NCI-H1694 treated with DMSO at 0.1 percent for 48 hours (cell line): ENCODE data around the gene ZNF133.

ENCODE experiments used
- DNase-seq: peaks from one replicate; lab custom pipeline; 2025; lab: John Stamatoyannopoulos, UW

ZNF133 gene

DNA sequence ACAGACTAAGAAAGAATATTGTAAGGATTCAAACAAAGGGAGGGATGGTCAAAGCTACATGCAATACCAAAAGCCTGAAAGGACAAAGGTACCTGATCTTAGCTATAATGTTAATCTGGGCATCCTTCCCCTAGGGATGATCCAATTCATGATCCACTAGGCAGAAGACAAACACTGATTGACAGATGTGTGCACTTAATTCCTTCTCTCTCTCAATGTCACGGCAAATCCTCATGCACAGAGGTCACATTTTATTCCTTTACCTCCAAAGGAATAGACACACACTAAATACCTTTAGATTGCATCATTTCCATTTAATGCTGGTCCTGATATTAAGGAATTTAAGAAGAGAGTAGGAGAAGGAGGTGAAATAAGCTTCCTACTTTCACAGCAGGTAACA lies 73.4 kb downstream of the ZNF133 start:
- no peak for DNase-seq

GRCh38 chr20:18362916-18363315 lies 74.6 kb downstream of the ZNF133 start:
- no peak for DNase-seq

GRCh38 chr20:18363708-18364107 lies 75.4 kb downstream of the ZNF133 start:
- DNase-seq = no peak

DNA sequence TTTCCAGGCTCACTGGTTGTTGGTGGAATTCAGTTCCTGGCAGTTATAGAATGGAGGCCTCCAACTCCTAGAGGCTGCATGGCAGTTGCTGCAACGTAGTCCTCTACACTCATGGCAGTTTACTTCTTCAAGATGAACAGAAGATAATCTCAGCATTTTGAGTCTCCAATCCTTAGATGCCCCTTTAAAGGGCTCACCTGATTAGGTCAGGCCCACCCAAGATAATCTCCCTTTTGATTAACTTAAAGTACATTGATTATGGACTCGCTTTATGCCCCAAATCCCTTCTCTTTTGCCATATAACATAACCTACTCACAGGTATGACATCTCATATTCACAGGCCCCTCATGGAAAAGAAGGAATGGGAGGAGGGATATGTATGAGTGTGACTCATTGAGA lies 76.4 kb downstream of the ZNF133 start:
- no peak for DNase-seq
